HG02970 (cell line): ENCODE measurements around the gene SCMH1.

Source experiments
- ATAC-seq: cut with Tn5 transposase; IDR thresholded peaks from one replicate; pipeline ENCODE4 v1.9.1; 2021; ENCODE audit warnings: mild to moderate bottlenecking, moderate library complexity, moderate number of reproducible peaks; ENCODE audit not compliant: unreplicated experiment, low FRiP score

The SCMH1 gene

GRCh38 chr1:41037116-41037903 lies 204.8 kb downstream of the SCMH1 start:
- ATAC-seq, result no peak

DNA sequence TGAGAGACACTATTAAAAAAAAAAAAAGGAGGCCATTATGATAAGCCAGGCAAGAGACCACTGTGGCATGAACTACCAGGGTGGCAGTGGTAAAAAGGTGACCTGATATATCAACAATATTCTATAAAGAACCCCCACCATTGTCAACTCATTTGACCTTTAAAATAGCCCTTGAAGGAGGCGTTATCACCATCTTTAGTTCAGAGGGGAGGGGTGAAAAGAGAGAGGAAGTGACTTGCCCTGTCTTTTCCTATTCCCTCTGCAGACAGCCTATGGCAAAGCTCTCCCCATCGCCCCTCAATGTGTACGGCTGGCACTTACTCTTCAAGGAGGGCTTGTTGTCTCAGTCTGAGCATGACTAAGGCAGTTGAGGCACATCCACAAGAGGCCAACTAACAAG lies 208.8 kb downstream of the SCMH1 start:
- ATAC-seq, result no peak

- ATAC-seq, result no peak
Measured at GRCh38 chr1:41032147-41032546, 210.0 kb downstream of the SCMH1 start.

- no peak for ATAC-seq
Measured at GRCh38 chr1:41030872-41031616, 211.1 kb downstream of the SCMH1 start.

GRCh38 chr1:41028034-41028642 lies 214.0 kb downstream of the SCMH1 start:
- ATAC-seq, result no peak

- no peak for ATAC-seq
Measured at GRCh38 chr1:41025979-41026819, 215.9 kb downstream of the SCMH1 start.

GRCh38 chr1:41024953-41025352 lies 217.2 kb downstream of the SCMH1 start:
- no peak for ATAC-seq

- ATAC-seq, result no peak
Measured at GRCh38 chr1:41023279-41023990, 218.7 kb downstream of the SCMH1 start.

DNA sequence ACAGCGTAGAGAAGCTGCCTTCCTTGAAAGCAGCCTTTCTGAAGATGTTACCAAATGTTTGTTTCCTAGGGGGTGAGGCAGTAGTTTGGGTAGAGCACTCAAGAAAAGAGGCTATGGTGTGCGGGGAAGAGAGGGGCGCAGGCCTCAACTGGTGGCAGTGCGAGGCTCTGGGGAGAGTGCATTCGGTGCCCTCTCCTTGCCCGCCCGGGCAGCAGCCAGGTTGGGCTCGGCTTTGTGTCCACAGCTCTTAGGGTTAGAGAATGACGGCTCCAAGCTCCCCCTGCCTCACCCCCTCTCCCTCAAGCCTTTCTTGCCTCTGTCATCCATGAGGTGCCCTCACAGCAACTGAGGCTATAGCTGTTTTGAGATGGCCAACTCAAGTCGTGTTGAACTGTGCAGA lies 219.7 kb downstream of the SCMH1 start:
- no peak for ATAC-seq

DNA sequence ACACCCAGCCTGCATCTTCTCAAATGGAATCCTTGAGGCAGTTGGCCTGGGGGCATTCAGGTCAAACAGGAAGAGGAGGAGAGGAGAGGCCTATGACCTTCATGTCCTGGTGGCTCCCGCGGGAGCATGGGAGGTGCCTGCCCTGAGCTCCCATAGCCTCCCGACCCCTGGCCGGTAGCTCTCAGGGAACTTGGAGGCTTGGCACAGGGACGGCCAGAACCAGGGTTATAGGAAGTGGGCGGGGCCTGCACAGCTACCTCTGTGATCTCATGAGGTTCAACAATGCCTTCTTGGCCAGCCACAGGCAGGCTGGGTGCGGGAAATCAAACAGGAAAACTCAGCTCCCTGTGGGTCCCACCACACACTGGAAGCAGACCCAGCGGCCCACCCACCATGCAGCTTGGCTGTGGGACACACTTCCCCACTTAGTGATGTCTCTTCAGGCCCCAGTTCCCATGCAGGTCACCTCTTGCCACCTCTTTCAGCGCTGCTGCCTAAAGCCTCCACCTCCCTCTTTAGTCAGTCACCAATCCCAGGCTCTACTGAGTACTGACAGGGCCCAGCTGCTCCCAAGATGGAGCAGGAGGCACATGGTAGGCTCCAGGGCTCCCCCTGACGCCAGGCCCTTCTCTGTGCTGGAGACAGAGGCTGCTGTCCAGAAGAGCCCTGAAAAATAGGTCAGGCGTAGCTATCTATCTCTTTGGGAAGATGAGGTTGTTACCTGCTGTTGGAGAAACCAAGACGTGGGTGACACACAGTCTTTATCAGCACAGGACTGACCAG lies 220.4 kb downstream of the SCMH1 start, which contains the start of gene SLFNL1:
TSS of gene SLFNL1 (minus strand) at position 200 of the 783 bp plus-strand sequence. CDS start 1,065 bp downstream, outside the sequence.
- no peak for ATAC-seq

- ATAC-seq, result no peak
Measured at GRCh38 chr1:41020654-41021053, 221.5 kb downstream of the SCMH1 start.

GRCh38 chr1:41020109-41020576 lies 222.0 kb downstream of the SCMH1 start:
- ATAC-seq, result no peak

- no peak for ATAC-seq
Measured at GRCh38 chr1:41019353-41019745, 222.8 kb downstream of the SCMH1 start.

- no peak for ATAC-seq
Measured at GRCh38 chr1:41018018-41018410, 224.1 kb downstream of the SCMH1 start.

DNA sequence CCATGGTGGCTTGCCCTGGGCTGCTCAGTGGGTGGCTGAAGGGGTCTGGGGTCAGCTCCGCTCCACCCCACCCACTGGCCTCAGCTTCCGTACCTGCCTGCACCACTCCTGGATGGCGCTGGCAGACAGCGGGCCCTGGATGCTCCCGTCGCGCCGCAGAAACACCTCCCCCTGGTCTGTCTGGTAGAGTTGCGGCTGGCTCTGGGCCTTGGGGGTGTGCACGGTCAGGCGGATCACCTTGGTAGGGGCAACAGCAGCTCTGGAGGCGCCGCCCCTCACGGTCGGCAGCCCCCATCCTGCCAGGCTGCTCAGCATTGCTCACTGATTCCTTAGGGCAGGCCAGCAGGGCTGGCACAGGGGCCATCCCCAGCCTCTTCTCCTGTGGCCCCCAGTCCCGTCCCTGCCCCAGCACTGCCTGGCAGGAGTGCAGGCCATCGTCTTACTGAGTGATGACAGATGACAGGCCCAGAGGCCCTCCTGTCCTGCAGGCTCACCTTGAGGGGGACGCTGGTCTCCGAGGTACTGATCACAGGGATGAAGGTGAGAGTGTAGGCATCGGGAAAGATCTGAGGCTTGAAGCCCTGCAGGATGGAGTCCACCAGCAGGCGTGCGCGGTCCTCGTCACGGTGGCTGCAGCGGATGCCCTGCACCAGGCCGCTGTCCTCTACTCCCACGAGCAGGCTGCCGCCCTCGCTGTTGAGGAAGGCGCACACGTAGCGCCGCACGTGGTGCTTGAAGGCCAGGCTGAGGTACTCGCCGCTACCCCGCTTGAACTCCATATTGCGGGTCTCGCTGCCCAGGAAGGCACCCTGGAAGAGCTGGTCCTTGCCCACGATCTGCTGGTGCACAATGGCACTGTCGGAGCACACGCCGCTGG lies 224.7 kb downstream of the SCMH1 start:
- ATAC-seq, result no peak

- no peak for ATAC-seq
Measured at GRCh38 chr1:41015897-41016470, 226.1 kb downstream of the SCMH1 start.

DNA sequence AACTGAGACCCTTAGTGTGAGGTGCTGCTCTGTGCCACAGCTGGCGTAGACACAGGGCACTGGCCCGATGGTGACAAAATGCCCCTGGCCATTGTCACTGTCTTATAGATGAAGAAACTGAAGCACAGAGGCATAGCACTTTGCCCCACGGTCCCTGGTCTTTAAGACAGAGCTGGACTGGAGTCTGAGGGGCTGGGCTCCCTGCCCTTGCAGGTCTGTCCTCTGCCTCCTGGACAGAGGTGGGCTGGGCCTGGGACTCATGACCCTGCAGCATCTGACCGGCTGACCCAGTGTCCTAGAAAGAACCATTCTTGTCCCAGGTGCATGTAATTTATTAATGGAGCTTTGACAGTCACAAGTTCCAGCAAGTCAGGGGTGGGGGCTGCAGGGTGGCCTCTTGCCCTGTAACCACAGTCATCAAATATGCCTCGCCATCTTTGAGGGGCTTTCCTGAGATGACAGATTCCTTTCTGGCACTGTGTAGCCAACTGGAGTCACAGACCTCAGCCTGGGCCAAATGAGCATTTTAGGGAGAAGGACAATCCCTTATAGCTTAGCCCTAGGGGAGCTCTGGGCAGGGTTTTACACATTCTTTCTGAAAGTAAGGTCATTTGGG lies 226.7 kb downstream of the SCMH1 start:
- no peak for ATAC-seq
